ENCODE results near the gene MERTK. TPM values are rescaled to one million over a fixed set of nuclear protein-coding genes. Genes with fewer than 3 reads are reported as not detected.
A peak's percentile ranks its signal among the peaks of the same experiment; 100 is the strongest.

Gene MERTK
- total and polyA plus RNA-seq, 10 of the 15 experiments (the other 5 are each of a cell fraction or from before 2014, with no cell fraction given) = 0.13 to 30.6 (median 0.50) TPM

- 50% methylated on average over 5 of the region's 5 CpGs for WGBS (ENCODE audit: insufficient coverage, insufficient replicate concordance, low lambda C conversion rate, missing lambda C conversion rate)
- intact Hi-C loops (cut with micrococcal nuclease; ENCODE audit: unreplicated experiment) (no loop called here), in situ Hi-C loops (cut with MboI) (no loop called here)
- Histone ChIP-seq H3K36me3 (ENCODE audit: control insufficient read depth in 2 of 2, insufficient read depth in 2 of 2, low read length in 1 of 2) (no peaks in the 10 kb centered on the region), H3K79me2 (ENCODE audit: control insufficient read depth, insufficient read depth, low read length) (no peaks in the 10 kb centered on the region), H3K9me3 (replicated peaks; ENCODE audit: control insufficient read depth, insufficient read depth, low read length) (no peaks in the 10 kb centered on the region), H4K20me1 (ENCODE audit: control insufficient read depth, insufficient read depth) (no peaks in the 10 kb centered on the region), H3K4me1 (ENCODE audit: control insufficient read depth, insufficient read depth, low read length) (peaks cover 15% of the 10 kb centered on the region), H3K27ac (ENCODE audit: control insufficient read depth, insufficient read depth) (peak overlapping the region; percentile 35; the same call in 1 of the 2 replicates), H3K4me2 (ENCODE audit: control insufficient read depth, insufficient read depth) (peak overlapping the region; percentile 49), H2AFZ (ENCODE audit: control insufficient read depth, low read depth, low read length) (peak overlapping the region; percentile 36), H3K27me3 (replicated peaks in 1 of 2; ENCODE audit: control insufficient read depth in 2 of 2, insufficient read depth in 2 of 2, low read length in 1 of 2) (no peaks in the 10 kb centered on the region), H3K9ac (ENCODE audit: control insufficient read depth, insufficient read depth, low read length) (no peak overlapping the region), H3K4me3 (peak overlapping the region; percentile 40; the same call in 1 of the 2 replicates)
- ChIA-PET RAD21 (ENCODE audit: unreplicated experiment) (interaction anchor here (1.4 to 2.4 kb wide), 3 partner anchors 17 to 101 kb away, joined by 4 to 14 read pairs (median 14); partner anchors contain the start of gene MERTK), SMC1A (ENCODE audit: uncharacterized antibody, unreplicated experiment) (interaction anchor here (0.7 to 2.0 kb wide), 7 partner anchors 8 to 112 kb away, joined by 3 to 6 read pairs (median 3); no protein-coding TSS in a partner anchor), CTCF (interaction anchor here (0.8 to 2.0 kb wide), 4 partner anchors 43 to 100 kb away, joined by 3 to 8 read pairs (median 5); no protein-coding TSS in a partner anchor), POLR2A (interaction anchor here (1.3 to 1.7 kb wide), 2 partner anchors 93 to 98 kb away, joined by 3 to 5 read pairs; no protein-coding TSS in a partner anchor)
- TF ChIP-seq TAF1 (IDR thresholded peaks at IDR 0.05; ENCODE audit: borderline replicate concordance, low read depth, low read length) (no peak), CBFB (IDR thresholded peaks at IDR 0.05; ENCODE audit: low read depth) (no peak), ZSCAN29 (IDR thresholded peaks at IDR 0.05) (no peak)
- ATAC-seq = peak; percentile 53
- no peak for DNase-seq (ENCODE audit: low read depth, low spot score)
- FAIRE-seq = no peak
- BruUV-seq (replicated peaks) = no TSS peak
Measured at GRCh38 chr2:112000399-112001135, 102.2 kb downstream of the MERTK start.

- Histone ChIP-seq H3K27ac (ENCODE audit: control insufficient read depth, insufficient read depth) (peak overlapping the region; percentile 35; the same call in 1 of the 2 replicates), H3K27me3 (replicated peaks in 1 of 2; ENCODE audit: control insufficient read depth in 2 of 2, insufficient read depth in 2 of 2, low read length in 1 of 2) (no peaks in the 10 kb centered on the region), H3K79me2 (ENCODE audit: control insufficient read depth, insufficient read depth, low read length) (no peaks in the 10 kb centered on the region), H3K9me3 (replicated peaks; ENCODE audit: control insufficient read depth, insufficient read depth, low read length) (no peaks in the 10 kb centered on the region), H3K4me2 (ENCODE audit: control insufficient read depth, insufficient read depth) (peak overlapping the region; percentile 49), H3K4me3 (peak overlapping the region; percentile 40; the same call in 1 of the 2 replicates), H3K36me3 (ENCODE audit: control insufficient read depth in 2 of 2, insufficient read depth in 2 of 2, low read length in 1 of 2) (no peaks in the 10 kb centered on the region), H2AFZ (ENCODE audit: control insufficient read depth, low read depth, low read length) (peak overlapping the region; percentile 36), H3K4me1 (ENCODE audit: control insufficient read depth, insufficient read depth, low read length) (peaks cover 15% of the 10 kb centered on the region), H4K20me1 (ENCODE audit: control insufficient read depth, insufficient read depth) (no peaks in the 10 kb centered on the region), H3K9ac (ENCODE audit: control insufficient read depth, insufficient read depth, low read length) (no peak overlapping the region)
- FAIRE-seq = peak; percentile 61
- ChIA-PET CTCF (interaction anchor here (0.8 to 2.0 kb wide), 4 partner anchors 42 to 101 kb away, joined by 3 to 8 read pairs (median 5); no protein-coding TSS in a partner anchor), POLR2A (interaction anchor here (1.0 to 1.7 kb wide), 3 partner anchors 62 to 99 kb away, joined by 3 to 5 read pairs (median 3); no protein-coding TSS in a partner anchor), RAD21 (ENCODE audit: unreplicated experiment) (interaction anchor here (1.2 to 2.4 kb wide), 5 partner anchors 18 to 101 kb away, joined by 4 to 14 read pairs (median 5); partner anchors contain the start of genes MERTK and TMEM87B), SMC1A (ENCODE audit: uncharacterized antibody, unreplicated experiment) (interaction anchor here (0.7 to 2.0 kb wide), 9 partner anchors 8 to 118 kb away, joined by 3 to 7 read pairs (median 3); no protein-coding TSS in a partner anchor)
- intact Hi-C loops (cut with micrococcal nuclease; ENCODE audit: unreplicated experiment) (no loop called here), in situ Hi-C loops (cut with MboI) (no loop called here)
- ATAC-seq = peak; percentile 72
- 0% methylated on average over 4 of the region's 4 CpGs for WGBS (ENCODE audit: insufficient coverage, insufficient replicate concordance, low lambda C conversion rate, missing lambda C conversion rate)
- peak; percentile 24 for DNase-seq (ENCODE audit: low read depth, low spot score)
- BruUV-seq (replicated peaks) = no TSS peak
- TF ChIP-seq SRF (IDR thresholded peaks at IDR 0.05; ENCODE audit: low read depth in 2 of 2, low read length in 2 of 2) = no peak
- no peak for TF ChIP-seq ZNF274 (IDR thresholded peaks at IDR 0.05; ENCODE audit: insufficient read depth, insufficient read length)
- TF ChIP-seq ATF3 (IDR thresholded peaks at IDR 0.05; ENCODE audit: borderline replicate concordance, extremely low read depth, low read depth, low read length) = no peak
- TF ChIP-seq ZZZ3 (IDR thresholded peaks at IDR 0.05; ENCODE audit: control insufficient read depth, insufficient read length, low read depth) = no peak
- TF ChIP-seq RELA (IDR thresholded peaks at IDR 0.05; ENCODE audit: borderline replicate concordance, partially characterized antibody) = no peak
- no peak for TF ChIP-seq BCL11A (IDR thresholded peaks at IDR 0.05; ENCODE audit: low read depth, low read length)
- no peak for TF ChIP-seq KDM1A (IDR thresholded peaks at IDR 0.05; ENCODE audit: borderline replicate concordance)
- no peak for TF ChIP-seq BRCA1 (IDR thresholded peaks at IDR 0.05; ENCODE audit: low read depth, low read length)
- peak; percentile 28; the same call in 1 of the 2 replicates for TF ChIP-seq IKZF1 (conservative IDR thresholded peaks at IDR 0.05)
- no peak for TF ChIP-seq ATF2 (IDR thresholded peaks at IDR 0.05; ENCODE audit: low read length)
Measured at GRCh38 chr2:112001136-112001715, 102.8 kb downstream of the MERTK start.

All from GM12878 (cell line).